ENCODE data around the gene SPTBN4.

Gene SPTBN4

DNA sequence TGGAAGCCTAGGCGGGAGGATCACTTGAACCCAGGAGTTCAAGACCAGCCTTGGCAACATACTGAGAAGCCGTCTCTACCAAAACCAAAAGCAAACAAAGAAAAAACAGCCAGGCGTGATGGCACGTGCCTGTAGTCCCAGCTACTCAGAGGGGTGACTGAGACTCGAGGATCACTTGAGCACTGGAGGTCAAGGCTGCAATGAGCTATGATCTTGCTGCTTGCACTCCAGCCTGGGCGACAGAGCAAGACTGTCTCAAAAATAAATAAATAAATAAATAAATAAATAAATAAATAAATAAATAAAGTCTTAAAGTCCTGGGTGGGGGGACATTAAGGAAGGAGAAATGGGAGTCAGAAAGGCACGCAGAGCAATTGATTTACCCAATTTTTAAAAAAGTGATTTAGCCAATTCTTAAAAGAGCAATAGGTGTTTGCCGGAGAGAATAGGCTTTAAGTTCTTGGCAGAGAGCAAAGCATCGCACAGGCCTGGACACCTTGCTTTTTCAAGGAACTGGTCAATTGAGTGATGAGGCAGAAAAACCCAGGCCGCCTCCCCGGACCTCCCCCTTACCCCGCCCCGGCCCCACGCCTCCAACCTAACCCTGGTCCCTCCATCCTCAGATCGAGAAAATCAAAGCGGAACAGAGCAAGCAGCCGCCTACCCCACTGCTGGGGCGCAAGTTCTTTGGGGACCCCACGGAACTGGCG, 100.4 kb downstream of the SPTBN4 start:
- no peak for DNase-seq

DNA sequence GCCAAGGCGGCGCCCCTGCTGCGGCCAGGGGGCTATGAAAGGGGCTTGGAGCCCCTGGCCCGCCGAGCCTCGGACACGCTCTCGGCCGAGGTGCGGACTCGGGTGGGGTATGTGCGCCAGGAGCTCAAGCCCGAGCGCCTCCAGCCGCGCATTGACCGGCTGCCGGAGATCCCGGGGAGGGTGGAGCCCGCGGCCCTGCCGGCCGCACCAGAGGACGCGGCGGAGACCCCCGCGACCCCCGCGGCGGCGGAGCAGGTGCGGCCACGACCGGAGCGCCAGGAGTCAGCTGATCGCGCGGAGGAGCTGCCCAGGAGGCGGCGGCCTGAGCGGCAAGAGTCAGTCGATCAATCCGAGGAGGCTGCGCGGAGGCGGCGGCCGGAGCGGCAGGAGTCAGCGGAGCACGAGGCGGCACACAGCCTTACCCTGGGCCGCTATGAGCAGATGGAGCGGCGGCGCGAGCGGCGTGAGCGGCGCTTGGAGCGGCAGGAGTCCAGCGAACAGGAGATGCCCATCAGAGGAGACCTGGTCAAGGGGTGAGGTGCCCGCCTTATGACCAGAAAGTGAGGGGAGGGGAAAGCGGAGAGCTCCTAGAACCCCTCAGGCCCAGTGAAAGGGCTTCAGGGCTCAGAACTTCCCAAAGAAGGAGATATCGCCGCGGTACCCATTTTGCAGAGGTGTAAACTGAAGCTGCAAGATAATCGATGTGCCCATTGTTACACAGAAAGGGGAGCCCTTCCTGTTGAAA, 101.1 kb downstream of the SPTBN4 start:
- no peak for DNase-seq

DNA sequence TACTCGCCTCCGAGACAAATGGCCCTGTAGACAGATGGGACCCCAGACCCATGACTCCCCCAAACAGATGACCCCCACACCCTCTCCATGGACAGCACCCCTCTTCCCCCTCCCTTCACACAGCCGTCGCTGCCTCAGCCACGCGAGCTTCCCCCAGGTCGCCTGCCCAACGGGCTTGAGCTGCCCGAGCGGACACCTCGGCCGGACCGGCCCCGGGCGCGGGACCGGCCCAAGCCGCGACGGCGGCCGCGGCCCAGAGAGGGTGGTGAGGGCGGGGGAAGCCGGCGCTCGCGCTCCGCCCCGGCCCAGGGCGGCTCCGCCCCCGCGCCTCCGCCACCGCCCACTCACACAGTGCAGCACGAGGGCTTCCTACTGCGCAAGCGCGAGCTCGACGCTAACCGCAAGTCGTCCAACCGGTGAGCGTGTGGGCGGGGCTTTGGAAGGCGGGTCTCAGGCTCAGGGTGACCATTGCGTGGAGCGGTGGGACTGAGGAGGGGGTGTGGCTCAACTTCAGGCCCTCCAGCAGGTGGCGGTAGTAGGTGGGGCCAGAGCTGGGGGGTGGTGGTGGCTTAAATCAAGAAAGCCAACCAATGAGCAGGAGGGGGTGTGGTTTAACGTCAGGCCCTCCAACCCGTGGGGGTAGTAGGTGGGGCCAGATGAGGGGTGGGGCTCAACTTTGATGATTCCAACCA, 103.7 kb downstream of the SPTBN4 start:
- peak; percentile 98 for DNase-seq

DNA sequence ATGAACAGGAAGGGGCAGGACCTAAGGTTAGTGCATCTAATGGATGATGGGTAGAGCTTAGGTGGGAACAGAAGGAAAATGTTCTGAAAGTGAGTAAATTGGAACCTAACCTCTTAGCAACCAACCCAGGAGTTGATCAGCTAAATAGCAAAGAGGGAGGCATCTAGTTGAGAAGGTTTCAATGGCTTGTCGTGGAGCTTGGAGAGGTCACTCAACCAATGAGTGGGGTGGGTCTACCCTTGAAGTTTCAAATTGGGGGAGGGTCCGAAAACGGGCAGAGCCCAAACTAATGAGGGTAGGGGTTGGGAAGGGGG, 104.2 kb downstream of the SPTBN4 start:
- no peak for DNase-seq

DNA sequence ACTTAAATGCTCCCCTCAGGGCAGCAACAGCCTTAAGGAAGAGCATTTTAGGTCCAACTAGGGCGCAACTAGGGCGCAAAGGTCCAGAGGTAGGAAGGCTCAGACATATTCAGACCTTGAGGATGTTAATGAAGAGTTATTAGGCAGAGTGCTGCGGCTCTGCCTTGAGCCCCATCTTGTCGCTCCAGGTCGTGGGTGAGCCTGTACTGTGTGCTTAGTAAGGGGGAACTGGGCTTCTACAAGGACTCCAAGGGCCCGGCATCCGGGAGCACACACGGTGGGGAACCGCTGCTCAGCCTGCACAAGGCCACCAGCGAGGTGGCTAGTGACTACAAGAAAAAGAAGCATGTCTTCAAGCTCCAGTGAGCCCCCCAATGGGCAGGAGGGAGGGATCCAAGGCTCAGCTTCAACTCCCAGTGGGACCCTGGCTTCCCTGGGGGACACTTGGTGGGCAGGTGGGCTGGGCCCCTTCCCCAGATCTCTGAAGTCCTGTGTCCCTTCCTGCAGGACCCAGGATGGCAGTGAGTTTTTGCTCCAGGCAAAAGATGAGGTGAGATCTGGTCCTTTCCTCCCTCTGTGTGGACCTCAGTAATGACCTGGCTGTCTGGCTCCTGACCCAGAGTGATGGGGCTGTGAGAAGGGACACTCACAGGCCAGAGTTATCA, 105.2 kb downstream of the SPTBN4 start:
- no peak for DNase-seq

DNA sequence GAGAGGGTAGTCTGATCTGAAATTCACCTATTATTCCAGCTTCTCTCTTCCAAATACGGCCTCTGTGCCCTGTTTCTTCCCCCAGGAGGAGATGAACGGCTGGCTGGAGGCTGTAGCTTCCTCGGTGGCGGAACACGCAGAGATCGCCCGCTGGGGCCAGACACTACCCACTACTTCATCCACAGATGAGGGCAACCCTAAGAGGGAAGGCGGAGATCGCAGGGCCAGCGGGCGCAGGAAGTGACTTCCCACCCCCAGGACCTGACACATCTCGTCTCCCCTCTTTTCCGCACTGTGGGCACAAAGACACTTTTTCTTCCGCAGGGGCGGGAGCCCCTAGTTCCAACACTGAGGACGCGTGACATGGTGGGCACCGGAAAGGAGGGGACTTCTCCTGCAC, 108.5 kb downstream of the SPTBN4 start:
- DNase-seq = no peak

DNA sequence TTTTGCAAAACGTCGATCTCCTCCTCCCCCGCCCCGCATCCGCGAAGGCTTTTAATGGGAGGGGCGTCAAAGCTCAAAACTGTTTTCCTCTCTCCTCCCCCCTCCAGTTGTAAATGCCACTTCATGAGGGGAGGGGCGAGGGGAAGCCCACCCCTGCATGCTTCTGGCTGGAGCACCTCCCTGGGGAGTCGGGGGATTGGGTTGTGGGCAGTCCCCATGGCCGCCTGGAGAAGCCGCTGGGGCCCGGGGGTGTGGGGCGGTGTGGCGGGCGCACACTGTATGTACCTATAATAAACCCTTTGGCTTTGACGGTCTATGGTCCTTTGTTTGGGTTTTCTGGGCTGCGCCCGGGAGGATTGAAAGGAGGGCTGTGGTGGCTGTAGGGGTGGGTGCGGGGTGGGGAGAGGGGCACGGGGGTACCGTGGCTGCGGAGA, 109.4 kb downstream of the SPTBN4 start:
- peak; percentile 26 for DNase-seq

DNA sequence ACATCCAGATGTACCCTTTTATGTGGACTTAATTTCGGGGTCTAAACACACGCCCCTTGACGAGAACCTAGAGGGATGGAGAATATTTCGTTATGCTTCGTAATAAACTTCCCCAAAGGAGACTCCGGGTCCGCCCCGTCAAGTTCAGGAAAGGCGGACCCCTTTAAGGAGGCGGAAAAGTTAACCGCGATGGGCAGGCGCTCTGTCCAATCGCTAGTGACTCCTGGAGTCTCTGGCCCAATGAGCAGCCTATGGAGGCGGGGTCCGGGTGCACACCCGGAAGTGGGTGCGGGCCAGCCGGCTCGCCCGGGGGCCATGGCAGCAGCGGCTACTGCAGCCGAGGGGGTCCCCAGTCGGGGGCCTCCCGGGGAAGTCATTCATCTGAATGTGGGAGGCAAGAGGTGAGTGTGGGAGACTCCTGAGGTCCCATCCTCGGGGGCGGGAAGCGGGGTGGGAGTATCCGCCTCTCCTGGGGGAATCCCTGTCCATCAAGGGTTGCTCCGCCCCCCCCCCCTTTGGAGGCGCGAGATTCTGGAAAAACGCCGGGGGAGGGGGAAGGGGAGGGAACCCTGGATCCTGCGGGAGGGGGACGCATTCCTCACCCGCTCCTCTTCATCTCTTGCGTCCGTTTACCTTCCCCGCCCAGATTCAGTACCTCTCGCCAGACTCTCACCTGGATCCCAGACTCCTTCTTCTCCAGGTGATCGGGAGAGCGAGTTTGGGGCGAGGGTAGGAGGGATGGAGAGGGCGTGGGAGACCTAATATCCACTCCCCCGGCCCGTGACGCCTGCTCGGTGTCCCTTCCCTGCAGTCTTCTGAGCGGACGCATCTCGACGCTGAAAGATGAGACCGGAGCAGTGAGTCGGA, 110.0 kb downstream of the SPTBN4 start, which contains the start of gene SHKBP1:
SHKBP1 (plus strand) TSS at position 289 of the 867 bp plus-strand sequence; CDS start at position 316, 27 bp downstream.
- peak; percentile 94 for DNase-seq

DNA sequence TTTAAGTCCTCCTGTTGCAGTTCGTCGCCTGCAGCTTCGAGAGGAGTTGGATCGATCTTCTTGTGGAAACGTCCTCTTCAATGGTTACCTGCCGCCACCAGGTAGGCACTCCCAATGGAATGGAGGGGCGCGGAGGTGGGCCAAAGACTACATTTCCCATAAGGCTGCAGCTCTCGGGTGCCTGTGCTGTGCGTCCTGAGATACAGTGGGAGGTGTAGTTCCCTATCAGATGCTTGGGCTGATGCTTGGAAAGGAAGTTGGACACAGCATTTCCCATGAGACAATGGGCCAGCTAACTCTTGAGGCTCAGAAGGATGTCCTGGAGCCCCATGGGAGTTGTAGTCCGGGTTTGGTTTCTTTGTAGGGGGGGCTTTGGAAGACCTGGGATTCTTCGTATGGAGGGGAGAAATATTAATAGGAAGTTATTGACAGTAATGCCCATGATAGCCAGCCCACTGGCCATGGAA, 111.7 kb downstream of the SPTBN4 start:
- DNase-seq = no peak

DNA sequence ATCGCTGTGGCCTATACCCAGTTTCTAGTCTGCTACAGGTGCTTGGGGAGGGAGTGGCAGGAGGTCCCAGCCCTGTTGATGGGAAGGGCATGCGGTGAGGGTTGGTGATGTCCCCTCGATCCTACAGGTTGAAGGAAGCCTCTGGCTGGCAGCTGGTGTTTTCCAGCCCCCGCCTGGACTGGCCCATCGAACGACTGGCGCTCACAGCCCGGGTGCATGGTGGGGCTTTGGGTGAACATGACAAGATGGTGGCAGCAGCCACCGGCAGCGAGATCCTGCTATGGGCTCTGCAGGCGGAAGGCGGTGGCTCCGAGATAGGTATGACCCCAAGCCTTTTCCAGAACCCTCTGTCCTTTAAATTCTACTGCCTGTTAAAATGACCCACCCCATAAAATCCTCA, 113.8 kb downstream of the SPTBN4 start:
- DNase-seq = no peak

DNA sequence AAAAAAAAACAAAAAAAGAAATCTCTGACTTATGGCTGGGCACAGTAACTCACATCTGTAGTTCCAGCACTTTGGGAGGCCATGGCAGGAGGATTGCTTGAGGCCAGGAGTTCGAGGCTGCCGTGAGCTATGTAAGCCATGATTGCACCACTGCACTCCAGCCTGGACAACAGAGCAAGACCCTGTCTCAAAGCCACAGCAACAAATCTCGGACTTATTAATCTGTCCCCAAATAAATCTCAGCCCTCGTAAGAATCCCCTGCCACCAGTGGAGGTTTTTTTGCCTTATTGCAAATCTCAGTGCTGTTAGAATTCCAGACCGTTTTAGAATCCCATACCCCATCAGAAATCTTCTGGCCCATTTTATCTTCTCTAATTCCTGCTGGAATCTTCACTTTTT, 114.7 kb downstream of the SPTBN4 start:
- no peak for DNase-seq

DNA sequence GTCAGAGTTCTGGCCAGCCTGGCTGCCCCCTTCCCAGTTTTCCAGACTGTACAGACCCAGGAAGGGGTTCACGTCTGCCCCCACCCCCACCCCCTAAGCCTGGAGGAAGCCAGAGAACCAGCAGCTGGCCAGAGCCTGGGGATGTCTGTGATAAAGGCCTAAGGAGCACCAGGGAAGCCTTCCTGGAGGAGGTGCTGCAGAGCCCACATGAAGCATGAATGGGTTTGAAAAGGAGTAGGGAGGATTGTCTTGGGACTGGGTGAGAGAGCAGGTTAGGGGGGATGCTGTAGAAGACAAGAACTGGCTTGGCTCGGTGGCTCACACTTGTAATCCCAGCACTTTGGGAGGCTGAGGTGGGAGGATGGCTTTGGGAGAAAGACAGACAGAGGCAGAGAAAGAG, 115.7 kb downstream of the SPTBN4 start:
- no peak for DNase-seq

DNA sequence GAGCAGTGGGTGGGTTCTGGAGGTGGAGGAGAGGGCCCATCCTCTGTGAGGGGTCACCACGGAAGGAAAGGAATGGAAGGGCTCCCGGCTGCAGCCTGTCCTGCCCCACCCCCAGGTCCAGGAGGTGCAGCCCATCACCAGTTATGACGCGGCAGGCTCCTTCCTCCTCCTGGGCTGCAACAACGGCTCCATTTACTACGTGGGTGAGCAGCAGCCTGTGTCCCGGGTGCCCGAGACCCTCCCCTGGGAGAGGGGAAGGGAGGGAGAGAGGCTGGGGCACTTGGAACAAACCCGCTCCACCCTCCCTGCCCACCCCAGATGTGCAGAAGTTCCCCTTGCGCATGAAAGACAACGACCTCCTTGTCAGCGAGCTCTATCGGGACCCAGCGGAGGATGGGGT, 116.5 kb downstream of the SPTBN4 start:
- DNase-seq = no peak

DNA sequence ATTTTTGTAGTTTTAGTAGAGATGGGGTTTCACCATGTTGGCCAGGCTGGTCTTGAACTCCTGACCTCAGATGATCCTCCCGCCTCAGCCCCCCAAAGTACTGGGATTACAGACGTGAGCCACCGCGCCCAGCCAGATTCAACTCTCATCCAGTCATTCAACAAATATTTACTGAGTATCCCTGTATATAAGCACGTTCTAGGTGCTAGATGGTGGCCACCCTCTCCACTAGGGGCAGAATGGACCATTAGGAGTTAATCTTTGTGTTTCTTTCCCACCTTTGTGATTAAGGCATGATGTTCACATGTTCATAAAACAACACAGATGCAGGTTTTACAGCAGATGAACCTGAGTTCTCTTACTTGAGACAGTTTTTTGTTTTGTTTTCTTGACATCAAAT, 117.2 kb downstream of the SPTBN4 start:
- no peak for DNase-seq

DNA sequence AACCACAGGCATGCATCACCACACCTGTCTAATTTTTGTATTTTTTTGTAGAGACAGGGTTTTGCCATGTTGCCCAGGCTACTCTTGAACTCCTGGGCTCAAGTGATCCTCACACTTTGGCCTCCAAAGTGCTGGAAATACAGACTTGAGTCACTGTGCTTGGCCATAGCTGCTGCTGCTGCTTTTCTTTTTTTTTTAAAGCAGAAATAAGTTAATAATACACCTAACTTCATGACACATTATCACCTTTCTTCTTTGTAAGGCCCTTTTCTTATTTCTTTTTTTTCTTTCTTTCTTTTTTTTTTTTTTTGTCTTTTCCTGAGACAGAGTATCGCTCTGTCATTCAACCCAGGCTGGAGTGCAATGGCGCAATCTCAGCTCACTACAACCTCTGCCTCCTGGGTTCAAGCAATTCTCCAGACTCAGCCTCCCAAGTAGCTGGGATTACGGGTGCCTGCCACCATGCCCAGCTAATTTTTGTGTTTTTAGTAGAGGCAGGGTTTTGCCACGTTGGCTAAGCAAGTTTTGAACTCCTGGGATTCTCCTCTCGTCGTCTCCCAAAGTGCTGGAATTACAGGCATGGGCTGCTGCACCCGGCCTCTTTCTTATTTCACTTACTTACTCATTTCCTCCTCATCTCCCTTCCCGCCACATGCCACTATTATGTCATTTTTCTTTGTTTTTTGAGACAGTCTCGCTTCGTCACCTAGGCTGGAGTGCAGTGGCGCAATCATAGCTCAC, 118.6 kb downstream of the SPTBN4 start:
- DNase-seq = no peak

DNA sequence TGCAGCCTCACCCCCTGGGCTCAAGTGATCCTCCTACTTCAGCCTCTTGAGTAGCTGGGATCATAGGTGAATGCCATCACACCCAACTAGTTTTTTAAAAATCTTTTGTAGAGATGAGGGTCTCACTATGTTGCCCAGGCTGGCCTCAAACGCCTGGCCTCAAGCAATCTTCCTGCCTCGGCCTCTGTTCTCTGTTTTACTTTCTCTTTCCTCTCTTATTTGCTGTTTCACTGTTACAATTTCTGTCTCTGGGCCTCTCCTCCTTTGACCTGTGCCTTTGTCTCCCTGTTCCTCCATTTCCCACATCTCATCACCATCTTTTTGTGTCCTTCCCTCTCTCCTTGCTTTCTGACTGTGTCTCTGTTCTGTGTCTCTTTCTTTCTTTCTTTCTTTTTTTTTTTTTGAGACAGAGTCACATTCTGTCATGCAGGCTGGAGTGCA, 119.2 kb downstream of the SPTBN4 start:
- no peak for DNase-seq

DNA sequence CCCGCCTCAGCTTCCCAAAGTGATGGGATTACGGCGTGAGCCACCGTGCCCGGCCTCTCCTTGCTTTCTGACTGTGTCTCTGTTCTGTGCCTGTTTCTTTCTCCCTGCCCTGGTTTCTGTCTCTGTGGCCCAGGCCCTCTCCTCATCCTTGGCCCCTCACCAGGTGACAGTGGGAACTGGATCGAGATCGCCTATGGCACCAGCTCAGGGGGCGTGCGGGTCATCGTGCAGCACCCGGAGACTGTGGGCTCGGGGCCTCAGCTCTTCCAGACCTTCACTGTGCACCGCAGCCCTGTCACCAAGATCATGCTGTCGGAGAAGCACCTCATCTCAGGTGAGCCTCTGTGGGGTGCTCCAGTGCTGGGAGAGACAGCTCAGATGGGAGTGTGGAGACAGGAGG, 119.8 kb downstream of the SPTBN4 start:
- DNase-seq = no peak

DNA sequence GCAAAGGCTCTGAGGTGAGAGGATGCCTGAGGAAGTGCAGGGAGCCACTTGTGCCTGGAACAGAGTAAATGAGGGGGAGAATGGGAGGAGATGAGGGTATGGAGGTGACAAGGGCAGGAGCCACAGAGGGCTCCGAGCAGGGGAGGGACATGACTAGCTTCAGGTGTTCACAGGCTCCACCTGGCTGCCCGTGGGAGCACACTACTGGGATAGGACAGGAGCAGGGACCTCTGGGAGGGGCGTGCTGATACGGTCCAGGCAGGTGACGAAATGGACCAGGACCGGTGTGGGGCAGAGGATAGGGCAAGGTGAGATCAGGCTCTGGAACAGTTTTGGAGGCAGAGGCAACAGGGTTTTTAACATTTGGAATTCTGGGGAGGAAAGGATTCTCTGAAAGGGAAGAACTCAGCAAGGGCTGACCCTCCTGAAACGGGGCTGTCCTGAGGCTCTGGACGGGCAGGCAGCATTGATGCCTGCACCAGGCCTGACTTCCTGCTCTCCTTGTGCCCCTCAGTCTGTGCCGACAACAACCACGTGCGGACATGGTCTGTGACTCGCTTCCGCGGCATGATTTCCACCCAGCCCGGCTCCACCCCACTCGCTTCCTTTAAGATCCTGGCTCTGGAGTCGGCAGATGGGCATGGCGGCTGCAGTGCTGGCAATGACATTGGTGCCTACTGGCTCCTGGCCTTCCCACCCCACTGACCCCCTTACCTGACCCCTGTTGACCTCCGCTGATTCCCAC, 121.5 kb downstream of the SPTBN4 start:
- DNase-seq = no peak

DNA sequence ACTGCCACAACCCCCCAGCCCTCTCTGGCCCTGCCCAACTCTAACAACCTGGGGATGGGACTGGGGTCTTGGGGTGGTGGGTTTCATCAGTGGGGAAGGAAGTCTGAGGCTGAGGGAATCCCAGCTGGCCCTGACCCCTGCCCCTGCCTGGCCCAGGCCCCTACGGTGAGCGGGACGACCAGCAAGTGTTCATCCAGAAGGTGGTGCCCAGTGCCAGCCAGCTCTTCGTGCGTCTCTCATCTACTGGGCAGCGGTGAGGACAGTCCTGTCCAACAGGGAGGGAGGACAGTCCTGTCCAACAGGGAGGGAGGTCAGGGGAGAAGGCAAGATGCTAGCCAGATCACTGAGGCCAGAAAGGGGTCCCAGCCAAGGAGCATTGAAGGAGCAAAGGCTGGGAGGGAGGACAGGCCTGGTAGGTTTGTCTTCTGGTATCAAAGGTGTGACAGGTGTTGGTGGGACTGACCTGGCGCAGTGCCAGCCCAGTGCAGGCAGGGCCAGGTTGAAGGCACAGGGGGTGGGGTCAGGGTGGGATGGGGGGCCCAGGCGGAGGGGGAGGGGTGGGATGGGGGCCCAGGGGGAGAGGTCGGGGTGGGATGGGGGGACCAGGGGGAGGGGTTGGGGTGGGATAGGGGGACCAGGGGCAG, 122.2 kb downstream of the SPTBN4 start:
- DNase-seq = no peak
